Fibroblast of mammary gland (primary cell): ENCODE results near the gene TBC1D1.

ENCODE experiments used
- DNase-seq: peaks from one replicate; pipeline ENCODE4 v3.0.0-alpha.2; 2010; ENCODE audit warnings: low read depth
- H3K4me3 ChIP-seq: 2 replicates; pipeline ENCODE4 v1.5.1; 2011; ENCODE audit warnings: low read depth, mild to moderate bottlenecking, low read length, moderate library complexity; ENCODE audit not compliant: control insufficient read depth
- CTCF ChIP-seq: conservative IDR thresholded peaks from 2 replicates; pipeline ENCODE4 v1.5.1; 2011; ENCODE audit warnings: low read depth, low read length, inconsistent platforms; ENCODE audit not compliant: control insufficient read depth, insufficient read depth

TBC1D1 gene

DNA sequence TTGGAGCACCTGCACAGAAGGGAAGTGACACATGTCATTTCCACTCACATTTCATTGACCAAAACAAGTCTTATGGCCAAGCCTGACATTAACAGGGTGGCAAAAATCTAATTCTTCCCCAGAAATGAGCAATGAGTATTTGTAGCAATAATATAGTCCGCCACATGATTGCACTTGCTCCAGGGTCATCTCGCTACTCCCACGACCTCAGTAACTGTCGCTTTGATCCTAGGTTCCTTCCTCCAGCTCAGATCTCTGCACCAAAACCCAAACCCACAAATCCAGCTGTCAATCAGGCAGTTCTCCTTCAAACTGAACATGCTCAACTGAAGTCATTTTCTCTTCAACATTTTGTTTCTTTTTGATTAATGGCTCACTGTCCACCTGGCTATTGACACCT is 44.1 kb downstream of the TBC1D1 start:
- H3K4me3 ChIP-seq: no peak overlapping the region
- no peak for TF ChIP-seq CTCF
- DNase-seq: no peak

DNA sequence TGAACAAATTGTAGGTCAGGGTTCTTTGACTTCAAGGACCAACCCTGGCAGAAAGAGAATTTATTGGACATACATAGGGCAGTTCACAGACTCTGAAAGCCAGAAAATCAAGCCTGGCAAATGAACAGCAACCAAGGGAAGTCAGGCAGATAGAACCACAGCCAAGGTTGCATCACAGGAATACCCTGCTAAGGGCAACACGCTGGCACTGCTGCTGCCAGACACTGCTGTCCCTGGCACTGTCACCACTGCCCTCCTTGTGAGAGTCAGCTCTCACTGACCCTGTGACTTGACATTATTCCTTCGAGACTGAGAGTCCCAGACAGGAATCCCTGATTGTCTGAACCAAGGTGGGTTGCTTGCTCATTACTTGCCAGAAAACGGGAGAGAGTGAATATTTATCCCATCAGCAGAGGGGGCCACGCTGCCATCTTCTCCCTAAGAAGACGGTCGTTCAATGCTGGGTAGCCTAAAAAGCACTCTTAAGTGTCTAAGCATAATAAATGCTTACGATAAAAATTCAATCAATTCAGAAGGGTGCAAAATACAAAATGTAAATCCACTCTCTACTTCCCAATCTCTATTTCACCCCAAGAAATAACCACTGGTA is 46.1 kb downstream of the TBC1D1 start:
- no peak for DNase-seq
- no peak overlapping the region for H3K4me3 ChIP-seq
- no peak for TF ChIP-seq CTCF

- DNase-seq: no peak
- TF ChIP-seq CTCF: no peak
- no peak overlapping the region for H3K4me3 ChIP-seq
Observed at GRCh38 chr4:37938208-37938607, 47.3 kb downstream of the TBC1D1 start.

- TF ChIP-seq CTCF: no peak
- no peak for DNase-seq
- no peak overlapping the region for H3K4me3 ChIP-seq
Observed at GRCh38 chr4:37946503-37947179, 55.8 kb downstream of the TBC1D1 start.

DNA sequence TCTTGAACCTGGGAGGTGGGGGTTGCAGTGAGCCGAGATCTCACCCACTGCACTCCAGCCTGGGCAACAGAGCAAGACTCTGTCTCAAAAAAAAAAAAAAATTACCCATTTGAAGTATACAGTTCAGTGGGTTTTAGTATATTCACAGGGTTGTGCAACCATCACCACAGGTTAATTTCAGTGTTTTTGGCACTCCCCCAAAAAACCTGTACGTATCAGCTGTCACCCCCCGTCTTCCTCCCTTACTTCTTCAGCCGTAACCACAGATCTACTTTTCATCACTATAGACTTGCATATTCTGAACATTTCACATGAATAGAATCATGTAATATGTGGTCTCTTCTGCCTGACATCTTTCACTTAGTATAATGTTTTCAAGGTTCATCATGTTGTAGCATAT is 57.7 kb downstream of the TBC1D1 start:
- DNase-seq: no peak
- TF ChIP-seq CTCF: no peak
- no peak overlapping the region for H3K4me3 ChIP-seq

GRCh38 chr4:37949636-37950426 is 58.9 kb downstream of the TBC1D1 start:
- no peak for DNase-seq
- no peak for TF ChIP-seq CTCF
- no peak overlapping the region for H3K4me3 ChIP-seq
